Measurements from ENCODE around the gene PPP2R2D.
"Not testable (repeated sequence)": the region's sequence is repeated elsewhere in the genome, so short reads cannot be mapped to it uniquely, and the experiment has no call there.

Gene PPP2R2D

GRCh38 chr10:131883621-131884393, 17.0 kb upstream of the PPP2R2D start:
- not testable (repeated sequence) for H3K27me3 ChIP-seq (ENCODE audit: control insufficient read depth in 3 of 3, insufficient read depth in 3 of 3, low read depth in 1 of 3, low read length in 3 of 3); H2AK5ac ChIP-seq (ENCODE audit: low read depth, low read length); DNase-seq (ENCODE audit: low spot score); H2BK5ac ChIP-seq (ENCODE audit: low read length); H3K18ac ChIP-seq (ENCODE audit: low read length); H4K91ac ChIP-seq (ENCODE audit: low read depth, low read length, poor library complexity); H3K23ac ChIP-seq (ENCODE audit: low read depth, low read length, poor library complexity); H3K9ac ChIP-seq (ENCODE audit: low read depth, low read length, poor library complexity); H3K4me1 ChIP-seq (ENCODE audit: control insufficient read depth in 2 of 2, insufficient read depth in 1 of 2, low read depth in 1 of 2, low read length in 2 of 2); H3K36me3 ChIP-seq (replicated peaks in 1 of 2; ENCODE audit: control insufficient read depth in 2 of 2, insufficient read depth in 2 of 2, low read length in 2 of 2); H2AFZ ChIP-seq (ENCODE audit: low read length); H3K4me2 ChIP-seq (ENCODE audit: insufficient read depth, low read length, poor library complexity, severe bottlenecking); H2BK12ac ChIP-seq (ENCODE audit: low read length); H3K4ac ChIP-seq (ENCODE audit: low read length); H2BK15ac ChIP-seq (ENCODE audit: low read length); H2BK120ac ChIP-seq (ENCODE audit: low read depth, low read length); H3K79me1 ChIP-seq (ENCODE audit: low read depth, low read length); H3K4me3 ChIP-seq (ENCODE audit: low read length in 2 of 2); H4K8ac ChIP-seq (ENCODE audit: low read depth, low read length); H3K27ac ChIP-seq (replicated peaks; ENCODE audit: low read length)
- Histone ChIP-seq H3K14ac (ENCODE audit: low read length) (peak overlapping the region; percentile 31), H3K9me3 (replicated peaks in 1 of 2; ENCODE audit: control insufficient read depth in 2 of 2, insufficient read depth in 1 of 2, low read depth in 1 of 2, low read length in 2 of 2) (peaks cover under 1 to 18% of the 10 kb centered on the region in 2 donors)
- WGBS, 2 donors (ENCODE audit: extremely low coverage in 2 of 2, insufficient read length in 2 of 2, insufficient replicate concordance in 1 of 2), result no CpG with 5 or more reads among the region's 7 CpGs

- H3K4me1 ChIP-seq (ENCODE audit: control insufficient read depth in 2 of 2, insufficient read depth in 1 of 2, low read depth in 1 of 2, low read length in 2 of 2), result peaks cover under 1 to 2% of the 10 kb centered on the region in 2 donors
- H3K79me1 ChIP-seq (ENCODE audit: low read depth, low read length), result peaks cover 3% of the 10 kb centered on the region
- no peak overlapping the region for H3K4me2 ChIP-seq (ENCODE audit: insufficient read depth, low read length, poor library complexity, severe bottlenecking)
- no peak overlapping the region for H2BK120ac ChIP-seq (ENCODE audit: low read depth, low read length)
- H3K23ac ChIP-seq (ENCODE audit: low read depth, low read length, poor library complexity), result peak overlapping the region; percentile 73
- H2BK12ac ChIP-seq (ENCODE audit: low read length), result no peak overlapping the region
- no peak overlapping the region for H3K9ac ChIP-seq (ENCODE audit: low read depth, low read length, poor library complexity)
- H2AK5ac ChIP-seq (ENCODE audit: low read depth, low read length), result peak overlapping the region; percentile 10
- H3K4ac ChIP-seq (ENCODE audit: low read length), result peak overlapping the region; percentile 42
- WGBS, 2 donors (ENCODE audit: extremely low coverage in 2 of 2, insufficient read length in 2 of 2, insufficient replicate concordance in 1 of 2), result no CpG with 5 or more reads among the region's 25 CpGs
- H3K36me3 ChIP-seq (replicated peaks in 1 of 2; ENCODE audit: control insufficient read depth in 2 of 2, insufficient read depth in 2 of 2, low read length in 2 of 2), result peaks cover 0 to 2% of the 10 kb centered on the region in 2 donors
- no peak overlapping the region for H2BK5ac ChIP-seq (ENCODE audit: low read length)
- no peak overlapping the region for H3K27ac ChIP-seq (replicated peaks; ENCODE audit: low read length)
- H3K18ac ChIP-seq (ENCODE audit: low read length), result no peak overlapping the region
- H2BK15ac ChIP-seq (ENCODE audit: low read length), result no peak overlapping the region
- H3K27me3 ChIP-seq (ENCODE audit: control insufficient read depth in 3 of 3, insufficient read depth in 3 of 3, low read depth in 1 of 3, low read length in 3 of 3), result peaks cover 0 to 3% (median 3%) of the 10 kb centered on the region in 3 experiments
- no peak overlapping the region for H3K14ac ChIP-seq (ENCODE audit: low read length)
- no peak overlapping the region for H3K4me3 ChIP-seq (ENCODE audit: low read length in 2 of 2)
- DNase-seq (ENCODE audit: low spot score), result peak; percentile 53
- H3K9me3 ChIP-seq (replicated peaks in 1 of 2; ENCODE audit: control insufficient read depth in 2 of 2, insufficient read depth in 1 of 2, low read depth in 1 of 2, low read length in 2 of 2), result peaks cover 0 to 18% of the 10 kb centered on the region in 2 donors
- peak overlapping the region; percentile 19 for H4K8ac ChIP-seq (ENCODE audit: low read depth, low read length)
- peak overlapping the region; percentile 74 for H2AFZ ChIP-seq (ENCODE audit: low read length)
- H4K91ac ChIP-seq (ENCODE audit: low read depth, low read length, poor library complexity), result no peak overlapping the region
Measured at GRCh38 chr10:131885391-131886165, 15.2 kb upstream of the PPP2R2D start.

- H2BK120ac ChIP-seq (ENCODE audit: low read depth, low read length), result no peak overlapping the region
- no peak overlapping the region for H2BK5ac ChIP-seq (ENCODE audit: low read length)
- no peak overlapping the region for H3K23ac ChIP-seq (ENCODE audit: low read depth, low read length, poor library complexity)
- no peak overlapping the region for H3K4me2 ChIP-seq (ENCODE audit: insufficient read depth, low read length, poor library complexity, severe bottlenecking)
- H3K14ac ChIP-seq (ENCODE audit: low read length), result no peak overlapping the region
- no peak overlapping the region for H2BK15ac ChIP-seq (ENCODE audit: low read length)
- H3K9ac ChIP-seq (ENCODE audit: low read depth, low read length, poor library complexity), result no peak overlapping the region
- H3K36me3 ChIP-seq (replicated peaks in 1 of 2; ENCODE audit: control insufficient read depth in 2 of 2, insufficient read depth in 2 of 2, low read length in 2 of 2), result peaks cover 0 to 2% of the 10 kb centered on the region in 2 donors
- H3K4me3 ChIP-seq (ENCODE audit: low read length in 2 of 2), result no peak overlapping the region
- no peak overlapping the region for H3K27ac ChIP-seq (replicated peaks; ENCODE audit: low read length)
- no peak overlapping the region for H2AK5ac ChIP-seq (ENCODE audit: low read depth, low read length)
- H3K79me1 ChIP-seq (ENCODE audit: low read depth, low read length), result peaks cover 3% of the 10 kb centered on the region
- H2AFZ ChIP-seq (ENCODE audit: low read length), result peak overlapping the region; percentile 74
- DNase-seq (ENCODE audit: low spot score), result no peak
- peaks cover 2 to 3% of the 10 kb centered on the region in 2 donors for H3K4me1 ChIP-seq (ENCODE audit: control insufficient read depth in 2 of 2, insufficient read depth in 1 of 2, low read depth in 1 of 2, low read length in 2 of 2)
- no peak overlapping the region for H2BK12ac ChIP-seq (ENCODE audit: low read length)
- H3K4ac ChIP-seq (ENCODE audit: low read length), result no peak overlapping the region
- H4K8ac ChIP-seq (ENCODE audit: low read depth, low read length), result no peak overlapping the region
- peaks cover 0 to 18% of the 10 kb centered on the region in 2 donors for H3K9me3 ChIP-seq (replicated peaks in 1 of 2; ENCODE audit: control insufficient read depth in 2 of 2, insufficient read depth in 1 of 2, low read depth in 1 of 2, low read length in 2 of 2)
- WGBS, 2 donors (ENCODE audit: extremely low coverage in 2 of 2, insufficient read length in 2 of 2, insufficient replicate concordance in 1 of 2), result no CpG with 5 or more reads among the region's 10 CpGs
- H4K91ac ChIP-seq (ENCODE audit: low read depth, low read length, poor library complexity), result no peak overlapping the region
- peaks cover 0 to 3% (median 3%) of the 10 kb centered on the region in 3 experiments for H3K27me3 ChIP-seq (ENCODE audit: control insufficient read depth in 3 of 3, insufficient read depth in 3 of 3, low read depth in 1 of 3, low read length in 3 of 3)
- H3K18ac ChIP-seq (ENCODE audit: low read length), result no peak overlapping the region
Measured at GRCh38 chr10:131886237-131886636, 14.6 kb upstream of the PPP2R2D start.

GRCh38 chr10:131888186-131888604, 12.6 kb upstream of the PPP2R2D start:
- peaks cover 0 to 20% (median 3%) of the 10 kb centered on the region in 3 experiments for H3K27me3 ChIP-seq (ENCODE audit: control insufficient read depth in 3 of 3, insufficient read depth in 3 of 3, low read depth in 1 of 3, low read length in 3 of 3)

More at GRCh38 chr10:131888186-131888604, 12.6 kb upstream of the PPP2R2D start:
- no peaks in the 10 kb centered on the region for H3K36me3 ChIP-seq (replicated peaks in 1 of 2; ENCODE audit: control insufficient read depth in 2 of 2, insufficient read depth in 2 of 2, low read length in 2 of 2)
- no peak overlapping the region for H3K27ac ChIP-seq (replicated peaks; ENCODE audit: low read length)
- no peak overlapping the region for H2AFZ ChIP-seq (ENCODE audit: low read length)
- H2BK12ac ChIP-seq (ENCODE audit: low read length), result no peak overlapping the region
- H3K4me3 ChIP-seq (ENCODE audit: low read length in 2 of 2), result no peak overlapping the region
- H3K9ac ChIP-seq (ENCODE audit: low read depth, low read length, poor library complexity), result no peak overlapping the region
- no peak overlapping the region for H3K4ac ChIP-seq (ENCODE audit: low read length)
- peaks cover 0 to 2% of the 10 kb centered on the region in 2 donors for H3K9me3 ChIP-seq (replicated peaks in 1 of 2; ENCODE audit: control insufficient read depth in 2 of 2, insufficient read depth in 1 of 2, low read depth in 1 of 2, low read length in 2 of 2)
- H3K23ac ChIP-seq (ENCODE audit: low read depth, low read length, poor library complexity), result no peak overlapping the region
- H4K8ac ChIP-seq (ENCODE audit: low read depth, low read length), result no peak overlapping the region
- no peak overlapping the region for H4K91ac ChIP-seq (ENCODE audit: low read depth, low read length, poor library complexity)
- peaks cover 2 to 3% of the 10 kb centered on the region in 2 donors for H3K4me1 ChIP-seq (ENCODE audit: control insufficient read depth in 2 of 2, insufficient read depth in 1 of 2, low read depth in 1 of 2, low read length in 2 of 2)
- DNase-seq (ENCODE audit: low spot score), result no peak
- H2BK15ac ChIP-seq (ENCODE audit: low read length), result no peak overlapping the region
- no CpG with 5 or more reads among the region's 6 CpGs for WGBS, 2 donors (ENCODE audit: extremely low coverage in 2 of 2, insufficient read length in 2 of 2, insufficient replicate concordance in 1 of 2)
- no peak overlapping the region for H3K18ac ChIP-seq (ENCODE audit: low read length)
- H3K79me1 ChIP-seq (ENCODE audit: low read depth, low read length), result no peaks in the 10 kb centered on the region
- H2BK5ac ChIP-seq (ENCODE audit: low read length), result no peak overlapping the region
- no peak overlapping the region for H3K14ac ChIP-seq (ENCODE audit: low read length)
- H2BK120ac ChIP-seq (ENCODE audit: low read depth, low read length), result no peak overlapping the region
- H2AK5ac ChIP-seq (ENCODE audit: low read depth, low read length), result no peak overlapping the region
- no peak overlapping the region for H3K4me2 ChIP-seq (ENCODE audit: insufficient read depth, low read length, poor library complexity, severe bottlenecking)

All from neuronal stem cell (in vitro differentiated cells).